Measurements from ENCODE around the gene SEZ6L2. TPM values are rescaled to one million over a fixed set of nuclear protein-coding genes. Genes with fewer than 3 reads are reported as not detected.
"Not testable (repeated sequence)": the region's sequence is repeated elsewhere in the genome, so short reads cannot be mapped to it uniquely, and the experiment has no call there.

The SEZ6L2 gene
- total RNA-seq, 4 donors from 2014 or later: 0.33 to 1.5 (median 0.79) TPM

- 88 to 90% methylated on average over 6 of the region's 6 CpGs for WGBS, 2 donors
- intact Hi-C loops (cut with DNase I): no loop called here
- no peak for TF ChIP-seq CTCF (IDR thresholded peaks at IDR 0.05)
- TF ChIP-seq POLR2A (IDR thresholded peaks at IDR 0.05): no peak
Observed at GRCh38 chr16:29915590-29916247, 16.4 kb upstream of the SEZ6L2 start.

GRCh38 chr16:29913514-29913913, 14.2 kb upstream of the SEZ6L2 start:
- Histone ChIP-seq H3K27me3 (no peaks in the 10 kb centered on the region), H3K4me3 (replicated peaks in 1 of 3) (no peak overlapping the region), H3K4me1 (no peaks in the 10 kb centered on the region), H3K36me3 (no peaks in the 10 kb centered on the region), H3K27ac (no peak overlapping the region), H3K9me3 (no peaks in the 10 kb centered on the region)
- TF ChIP-seq POLR2A (IDR thresholded peaks at IDR 0.05) (no peak), CTCF (IDR thresholded peaks at IDR 0.05) (no peak)
- DNase-seq: no peak
- intact Hi-C loops (cut with DNase I): no loop called here
- WGBS, 2 donors: 92 to 98% methylated on average over 8 of the region's 8 CpGs

More at GRCh38 chr16:29915590-29916247, 16.4 kb upstream of the SEZ6L2 start:
- Histone ChIP-seq H3K4me3 (replicated peaks in 1 of 3) (no peak overlapping the region), H3K27me3 (no peaks in the 10 kb centered on the region), H3K9me3 (no peaks in the 10 kb centered on the region), H3K27ac (no peak overlapping the region), H3K36me3 (peaks cover 6 to 9% of the 10 kb centered on the region in 2 donors), H3K4me1 (no peaks in the 10 kb centered on the region)
- DNase-seq: no peak

GRCh38 chr16:29912087-29912486, 12.7 kb upstream of the SEZ6L2 start:
- H3K27ac ChIP-seq: no peak overlapping the region
- no peaks in the 10 kb centered on the region for H3K36me3 ChIP-seq
- no peak overlapping the region for H3K4me3 ChIP-seq (replicated peaks in 1 of 3)
- no peaks in the 10 kb centered on the region for H3K27me3 ChIP-seq
- no peak for TF ChIP-seq CTCF (IDR thresholded peaks at IDR 0.05)
- WGBS, 2 donors: 72 to 77% methylated on average over 11 of the region's 11 CpGs
- DNase-seq: no peak
- intact Hi-C loops (cut with DNase I): no loop called here
- no peaks in the 10 kb centered on the region for H3K9me3 ChIP-seq
- no peaks in the 10 kb centered on the region for H3K4me1 ChIP-seq

GRCh38 chr16:29911676-29912010, 12.3 kb upstream of the SEZ6L2 start:
- Histone ChIP-seq H3K27ac (no peak overlapping the region), H3K27me3 (no peaks in the 10 kb centered on the region), H3K9me3 (no peaks in the 10 kb centered on the region), H3K36me3 (no peaks in the 10 kb centered on the region), H3K4me1 (no peaks in the 10 kb centered on the region), H3K4me3 (replicated peaks in 1 of 3) (no peak overlapping the region)
- WGBS, 2 donors: 81 to 82% methylated on average over 8 to 12 of the region's 15 CpGs
- DNase-seq: no peak
- intact Hi-C loops (cut with DNase I): no loop called here
- TF ChIP-seq CTCF (IDR thresholded peaks at IDR 0.05): no peak

GRCh38 chr16:29910819-29911675, 11.7 kb upstream of the SEZ6L2 start:
- Histone ChIP-seq H3K4me1 (no peaks in the 10 kb centered on the region), H3K4me3 (replicated peaks in 1 of 3) (no peak overlapping the region), H3K9me3 (no peaks in the 10 kb centered on the region), H3K27ac (no peak overlapping the region), H3K27me3 (no peaks in the 10 kb centered on the region), H3K36me3 (no peaks in the 10 kb centered on the region)
- intact Hi-C loops (cut with DNase I): no loop called here
- DNase-seq: no peak
- 73 to 88% methylated on average over 13 to 19 of the region's 20 CpGs for WGBS, 2 donors
- TF ChIP-seq CTCF (IDR thresholded peaks at IDR 0.05) (no peak), POLR2A (IDR thresholded peaks at IDR 0.05) (no peak)

GRCh38 chr16:29909851-29910250, 10.5 kb upstream of the SEZ6L2 start:
- H3K36me3 ChIP-seq; H3K27me3 ChIP-seq; DNase-seq; intact Hi-C loops (cut with DNase I); H3K9me3 ChIP-seq; H3K27ac ChIP-seq; H3K4me1 ChIP-seq; H3K4me3 ChIP-seq (replicated peaks in 1 of 3): not testable (repeated sequence)
- 78 to 82% methylated on average over 6 of the region's 6 CpGs for WGBS, 2 donors

Data from thyroid gland (tissue), 4 donors.